Peyer's patch (tissue), 4 donors: Measurements from ENCODE around the gene FARS2.

Source experiments
- POLR2A ChIP-seq, 2 donors: fragments of 450-650 bp; IDR thresholded peaks; one replicate each; pipeline ENCODE4 v1.5.1; 2017; ENCODE audit warnings: antibody characterized with exemption in 2 of 2, mild to moderate bottlenecking in 2 of 2, moderate library complexity in 2 of 2
- TF ChIP-seq, protein P1 (sequence below), 6 experiments: fragments of 450-650 bp in 4 of 6; fragments of 200-600 bp in 2 of 6; sonication (generic) in 1 of 6; IDR thresholded peaks; one replicate each; pipeline ENCODE4 v1.5.1; 2017 to 2019; ENCODE audit warnings: antibody characterized with exemption in 6 of 6, mild to moderate bottlenecking in 3 of 6, moderate library complexity in 1 of 6

- TF ChIP-seq, protein P1, sequence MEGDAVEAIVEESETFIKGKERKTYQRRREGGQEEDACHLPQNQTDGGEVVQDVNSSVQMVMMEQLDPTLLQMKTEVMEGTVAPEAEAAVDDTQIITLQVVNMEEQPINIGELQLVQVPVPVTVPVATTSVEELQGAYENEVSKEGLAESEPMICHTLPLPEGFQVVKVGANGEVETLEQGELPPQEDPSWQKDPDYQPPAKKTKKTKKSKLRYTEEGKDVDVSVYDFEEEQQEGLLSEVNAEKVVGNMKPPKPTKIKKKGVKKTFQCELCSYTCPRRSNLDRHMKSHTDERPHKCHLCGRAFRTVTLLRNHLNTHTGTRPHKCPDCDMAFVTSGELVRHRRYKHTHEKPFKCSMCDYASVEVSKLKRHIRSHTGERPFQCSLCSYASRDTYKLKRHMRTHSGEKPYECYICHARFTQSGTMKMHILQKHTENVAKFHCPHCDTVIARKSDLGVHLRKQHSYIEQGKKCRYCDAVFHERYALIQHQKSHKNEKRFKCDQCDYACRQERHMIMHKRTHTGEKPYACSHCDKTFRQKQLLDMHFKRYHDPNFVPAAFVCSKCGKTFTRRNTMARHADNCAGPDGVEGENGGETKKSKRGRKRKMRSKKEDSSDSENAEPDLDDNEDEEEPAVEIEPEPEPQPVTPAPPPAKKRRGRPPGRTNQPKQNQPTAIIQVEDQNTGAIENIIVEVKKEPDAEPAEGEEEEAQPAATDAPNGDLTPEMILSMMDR (IDR thresholded peaks at IDR 0.05): no peak
- no peak for TF ChIP-seq POLR2A (IDR thresholded peaks at IDR 0.05)
Observed at GRCh38 chr6:5290500-5290899, 29.2 kb downstream of the FARS2 start.
